Peyer's patch (tissue), 4 donors: ENCODE measurements around the gene HSD17B14. TPM values are rescaled to one million over a fixed set of nuclear protein-coding genes. Genes with fewer than 3 reads are reported as not detected.
"Not testable (repeated sequence)": the region's sequence is repeated elsewhere in the genome, so short reads cannot be mapped to it uniquely, and the experiment has no call there.

ENCODE experiments used
- DNase-seq, 3 donors: peaks; one replicate each; pipeline ENCODE4 v3.0.0-alpha.2; 2017 to 2019
- H3K27ac ChIP-seq, 4 donors: fragments of 200-600 bp; sonication (generic); one replicate each; pipeline ENCODE4 v1.5.1; 2016 to 2019
- H3K27me3 ChIP-seq, 2 donors: fragments of 200-600 bp; sonication (generic); one replicate each; pipeline ENCODE4 v1.5.1; 2019
- H3K36me3 ChIP-seq, 3 donors: fragments of 200-600 bp; sonication (generic); one replicate each; pipeline ENCODE4 v1.5.1; 2016 to 2019
- H3K4me1 ChIP-seq, 4 donors: fragments of 200-600 bp; sonication (generic); one replicate each; pipeline ENCODE4 v1.5.1; 2016 to 2019
- H3K4me3 ChIP-seq, 4 donors: fragments of 200-600 bp; sonication (generic); 1 replicate in 3 of 4; 2 replicates in 1 of 4; pipeline ENCODE4 v1.5.1; 2016 to 2019; ENCODE audit warnings: mild to moderate bottlenecking in 1 of 4
- H3K9me3 ChIP-seq, 4 donors: fragments of 200-600 bp; sonication (generic); one replicate each; pipeline ENCODE4 v1.5.1; 2016 to 2019; ENCODE audit warnings: mild to moderate bottlenecking in 1 of 4
- POLR2A ChIP-seq, 2 donors: fragments of 450-650 bp; IDR thresholded peaks; one replicate each; pipeline ENCODE4 v1.5.1; 2017; ENCODE audit warnings: antibody characterized with exemption in 2 of 2, mild to moderate bottlenecking in 2 of 2, moderate library complexity in 2 of 2
- total RNA-seq, 4 donors: library from RNA; depleted of rRNA; stranded (reverse); fragments of >200 nt; gene quantifications; one replicate each; pipeline ENCODE4 v1.1.0, GENCODE V29; 2016
- TF ChIP-seq, protein P1 (sequence below), 6 experiments: fragments of 450-650 bp in 4 of 6; fragments of 200-600 bp in 2 of 6; sonication (generic) in 1 of 6; IDR thresholded peaks; one replicate each; pipeline ENCODE4 v1.5.1; 2017 to 2019; ENCODE audit warnings: antibody characterized with exemption in 6 of 6, mild to moderate bottlenecking in 3 of 6, moderate library complexity in 1 of 6

Gene HSD17B14
- 1 to 10 TPM in 3 of 4 donors, not detected in 1; 2.0 to 8.8 (median 2.8) TPM for total RNA-seq

DNA sequence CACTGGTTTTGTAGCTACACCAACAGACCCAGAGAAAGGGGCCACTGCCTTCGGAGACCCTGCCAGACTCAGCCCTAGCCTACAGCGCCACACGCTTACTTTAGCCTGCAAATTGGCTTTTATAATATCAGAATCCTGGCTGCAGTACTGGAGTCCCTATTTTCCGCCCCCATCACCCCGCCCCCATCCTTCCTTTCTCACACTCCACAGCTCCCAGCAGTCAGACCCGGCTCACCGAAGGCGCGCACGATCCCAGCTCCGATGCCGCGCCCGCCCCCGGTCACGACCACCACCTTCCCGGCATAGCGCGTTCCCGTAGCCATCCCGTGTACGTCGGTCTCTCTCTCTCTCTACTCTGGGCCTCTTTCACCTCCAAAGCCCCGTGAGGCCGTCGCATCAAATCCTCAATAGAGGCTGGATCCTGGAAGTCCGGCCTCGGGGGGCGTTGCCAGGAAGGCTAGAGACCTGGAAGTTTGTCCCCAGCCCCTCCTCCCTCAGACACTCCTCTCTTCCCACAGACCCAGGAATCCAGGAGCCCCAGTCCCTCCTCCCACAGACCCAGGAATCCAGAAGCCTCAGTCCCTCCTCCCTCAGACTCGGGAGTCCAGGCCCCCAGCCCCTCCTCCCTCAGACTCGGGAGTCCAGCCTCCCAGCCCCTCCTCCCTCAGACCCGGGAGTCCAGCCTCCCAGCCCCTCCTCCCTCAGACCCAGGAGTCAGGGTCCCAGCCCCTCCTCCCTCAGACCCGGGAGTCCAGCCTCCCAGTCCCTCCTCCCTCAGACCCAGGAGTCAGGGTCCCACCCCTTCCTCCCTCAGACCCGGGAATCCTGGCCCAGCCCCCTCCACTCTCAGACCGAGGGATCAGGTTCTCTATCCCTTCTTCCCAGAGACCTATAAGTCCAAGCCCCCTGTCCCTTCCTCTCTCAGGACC, at the start of gene HSD17B14:
Gene HSD17B14 (minus strand): TSS at position 403 of the 929 bp plus-strand sequence. CDS start 80 bp downstream, at position 323.
- no peaks in the 10 kb centered on the region for H3K9me3 ChIP-seq
- H3K27me3 ChIP-seq, result no peaks in the 10 kb centered on the region
- peak in 1 of 3 donors; percentile 55 for DNase-seq
- no peaks in the 10 kb centered on the region for H3K36me3 ChIP-seq
- peaks cover 0 to 17% (median 10%) of the 10 kb centered on the region in 4 donors for H3K4me1 ChIP-seq
- TF ChIP-seq POLR2A (IDR thresholded peaks at IDR 0.05), result no peak
- TF ChIP-seq, protein P1, sequence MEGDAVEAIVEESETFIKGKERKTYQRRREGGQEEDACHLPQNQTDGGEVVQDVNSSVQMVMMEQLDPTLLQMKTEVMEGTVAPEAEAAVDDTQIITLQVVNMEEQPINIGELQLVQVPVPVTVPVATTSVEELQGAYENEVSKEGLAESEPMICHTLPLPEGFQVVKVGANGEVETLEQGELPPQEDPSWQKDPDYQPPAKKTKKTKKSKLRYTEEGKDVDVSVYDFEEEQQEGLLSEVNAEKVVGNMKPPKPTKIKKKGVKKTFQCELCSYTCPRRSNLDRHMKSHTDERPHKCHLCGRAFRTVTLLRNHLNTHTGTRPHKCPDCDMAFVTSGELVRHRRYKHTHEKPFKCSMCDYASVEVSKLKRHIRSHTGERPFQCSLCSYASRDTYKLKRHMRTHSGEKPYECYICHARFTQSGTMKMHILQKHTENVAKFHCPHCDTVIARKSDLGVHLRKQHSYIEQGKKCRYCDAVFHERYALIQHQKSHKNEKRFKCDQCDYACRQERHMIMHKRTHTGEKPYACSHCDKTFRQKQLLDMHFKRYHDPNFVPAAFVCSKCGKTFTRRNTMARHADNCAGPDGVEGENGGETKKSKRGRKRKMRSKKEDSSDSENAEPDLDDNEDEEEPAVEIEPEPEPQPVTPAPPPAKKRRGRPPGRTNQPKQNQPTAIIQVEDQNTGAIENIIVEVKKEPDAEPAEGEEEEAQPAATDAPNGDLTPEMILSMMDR (IDR thresholded peaks at IDR 0.05), result no peak
- peak within 1 kb of the TSS; percentile 35 to 69 (median 50) for H3K27ac ChIP-seq
- H3K4me3 ChIP-seq, result peak within 1 kb of the TSS; percentile 12 to 50 (median 39)

DNA sequence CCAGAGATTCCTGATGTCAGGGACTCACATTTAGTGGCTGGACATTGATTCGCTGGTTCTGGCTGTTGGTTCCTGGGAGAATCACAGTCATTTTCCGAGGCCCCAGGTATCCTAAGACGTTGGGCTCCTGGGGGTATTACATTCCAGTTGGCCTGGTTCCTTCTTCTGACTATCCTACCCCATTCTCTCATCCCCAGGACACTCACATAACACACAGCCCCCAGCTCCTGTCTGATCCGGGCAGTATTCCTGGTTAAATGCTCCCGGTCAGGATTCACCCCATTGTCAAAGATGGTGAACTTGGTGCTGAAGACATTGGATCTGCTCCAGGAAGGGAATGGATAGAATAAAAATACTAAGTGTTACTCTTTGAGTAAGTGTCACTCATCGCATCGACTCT, 47.4 kb upstream of the HSD17B14 start:
- H3K9me3 ChIP-seq, result no peaks in the 10 kb centered on the region
- DNase-seq, result no peak
- H3K4me3 ChIP-seq, result no peak overlapping the region
- H3K27me3 ChIP-seq, result no peaks in the 10 kb centered on the region
- TF ChIP-seq, protein P1 (IDR thresholded peaks at IDR 0.05), result no peak
- no peak for TF ChIP-seq POLR2A (IDR thresholded peaks at IDR 0.05)
- no peaks in the 10 kb centered on the region for H3K4me1 ChIP-seq
- H3K27ac ChIP-seq, result no peak overlapping the region
- H3K36me3 ChIP-seq, result peaks cover 0 to under 1% (median 0%) of the 10 kb centered on the region in 3 donors

DNA sequence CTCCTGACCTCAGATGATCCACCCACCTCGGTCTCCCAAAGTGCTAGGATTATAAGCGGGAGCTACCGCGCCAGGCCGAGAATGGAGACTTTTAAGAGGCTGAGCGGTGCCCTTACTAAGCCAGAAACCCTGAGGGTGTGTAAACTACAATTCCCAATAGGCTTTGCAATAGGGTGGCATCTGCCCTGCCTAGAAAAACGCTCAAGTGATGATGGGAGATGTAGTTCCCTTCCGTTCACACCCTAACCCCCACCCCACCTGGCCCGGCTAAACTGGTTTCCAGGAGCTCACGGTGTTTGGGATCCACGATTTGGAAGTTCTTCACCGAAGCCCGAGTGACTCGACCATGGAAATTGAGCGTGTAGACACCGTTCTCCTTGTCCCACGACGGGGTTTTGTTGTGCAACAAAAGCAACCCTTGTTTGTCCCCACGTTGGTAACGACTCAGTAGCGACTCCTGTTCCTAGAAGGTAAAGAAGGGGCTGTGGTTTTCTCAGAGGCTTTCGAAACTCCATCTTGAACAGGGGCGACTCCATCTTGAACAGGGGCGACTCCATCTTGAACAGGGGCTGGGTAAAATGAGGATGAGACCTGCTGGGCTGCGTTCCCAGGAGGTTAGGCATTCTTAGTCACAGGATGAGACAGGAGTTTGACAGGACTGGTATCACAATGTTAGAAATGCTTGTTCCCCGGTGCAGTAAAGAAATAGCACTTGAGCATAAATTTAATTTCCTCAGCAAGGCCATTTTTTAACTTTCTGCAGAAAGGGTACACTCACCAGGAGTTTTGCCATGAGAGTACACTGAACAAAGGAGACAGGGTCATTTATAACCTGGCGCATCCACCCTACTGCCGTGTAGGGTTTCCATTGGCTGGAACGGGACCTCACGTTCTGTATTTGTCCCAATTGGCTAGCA, 45.7 kb upstream of the HSD17B14 start:
- Histone ChIP-seq H3K9me3 (no peaks in the 10 kb centered on the region), H3K36me3 (peaks cover 0 to 18% (median 0%) of the 10 kb centered on the region in 3 donors), H3K4me1 (peaks cover 0 to 6% (median under 1%) of the 10 kb centered on the region in 4 donors), H3K27me3 (no peaks in the 10 kb centered on the region), H3K4me3 (no peak overlapping the region), H3K27ac (no peak overlapping the region)
- TF ChIP-seq, protein P1 (IDR thresholded peaks at IDR 0.05), result no peak
- TF ChIP-seq POLR2A (IDR thresholded peaks at IDR 0.05), result no peak
- no peak for DNase-seq

DNA sequence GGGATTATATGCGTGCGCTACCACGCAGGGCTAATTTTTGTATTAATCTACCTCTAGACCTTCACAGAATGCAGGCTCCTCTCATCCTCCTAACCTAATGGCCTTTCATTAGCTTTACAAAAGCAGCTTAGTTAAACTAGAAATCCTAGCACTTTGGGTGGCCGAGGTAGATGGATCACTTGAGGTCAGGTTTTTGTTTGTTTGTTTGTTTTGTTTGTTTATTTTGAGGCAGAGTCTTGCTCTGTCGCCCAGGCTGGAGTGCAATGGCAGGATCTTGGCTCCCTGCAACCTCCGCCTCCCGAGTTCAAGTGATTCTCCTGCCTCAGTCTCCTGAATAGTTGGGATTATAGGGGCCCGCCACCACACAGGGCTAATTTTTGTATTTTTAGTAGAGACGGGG, 43.4 kb upstream of the HSD17B14 start:
- not testable (repeated sequence) for H3K4me3 ChIP-seq, DNase-seq, H3K9me3 ChIP-seq, H3K27ac ChIP-seq, H3K27me3 ChIP-seq
- peaks cover 4 to 21% (median 12%) of the 10 kb centered on the region in 4 donors for H3K4me1 ChIP-seq
- peaks cover 0 to 39% (median 0%) of the 10 kb centered on the region in 3 donors for H3K36me3 ChIP-seq

DNA sequence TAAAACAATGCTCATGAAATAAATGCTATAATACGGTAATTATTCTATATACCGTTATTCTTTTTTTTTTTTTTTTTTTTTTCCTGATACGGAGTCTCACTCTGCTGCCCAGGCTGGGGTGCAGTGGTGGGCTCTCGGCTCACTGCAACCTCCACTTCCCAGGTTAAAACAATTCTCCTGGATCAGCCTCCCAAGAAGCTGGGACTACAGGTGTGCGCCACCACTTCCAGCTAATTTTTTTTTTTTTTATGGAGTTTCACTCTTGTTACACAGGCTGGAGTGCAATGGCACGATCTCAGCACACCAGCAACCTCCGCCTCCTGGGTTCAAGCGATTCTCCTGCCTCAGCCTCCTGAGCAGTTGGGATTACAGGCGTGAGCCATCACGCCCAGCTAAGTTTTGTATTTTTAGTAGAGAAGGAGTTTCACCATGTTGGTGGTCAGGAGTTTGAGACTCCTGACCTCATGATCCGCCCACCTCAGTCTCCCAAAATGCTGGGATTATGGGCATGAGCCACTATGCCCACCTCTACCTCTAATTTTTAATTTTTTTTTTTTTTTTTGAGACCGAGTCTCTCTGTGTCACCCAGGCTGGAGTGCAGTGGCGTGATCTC, 42.8 kb upstream of the HSD17B14 start:
- DNase-seq, result no peak

More for the DNA sequence above, 42.8 kb upstream of the HSD17B14 start:
- no peaks in the 10 kb centered on the region for H3K27me3 ChIP-seq
- TF ChIP-seq, protein P1 (IDR thresholded peaks at IDR 0.05), result no peak
- no peak for TF ChIP-seq POLR2A (IDR thresholded peaks at IDR 0.05)
- H3K9me3 ChIP-seq, result no peaks in the 10 kb centered on the region
- no peak overlapping the region for H3K4me3 ChIP-seq
- no peak overlapping the region for H3K27ac ChIP-seq
- H3K36me3 ChIP-seq, result peaks cover 0 to 45% (median 0%) of the 10 kb centered on the region in 3 donors
- peaks cover 4 to 25% (median 16%) of the 10 kb centered on the region in 4 donors for H3K4me1 ChIP-seq
